ENCODE data around the gene SLC39A7.
A peak's percentile ranks its signal among the peaks of the same experiment; 100 is the strongest.

Gene SLC39A7

GRCh38 chr6:33209856-33210255 is 9.2 kb downstream of the SLC39A7 start:
- H4K20me1 ChIP-seq (ENCODE audit: insufficient read depth, low read length, poor library complexity, severe bottlenecking) = no peaks in the 10 kb centered on the region
- H3K9me3 ChIP-seq (ENCODE audit: insufficient read depth, low read depth, low read length) = no peaks in the 10 kb centered on the region
- no peaks in the 10 kb centered on the region for H3K27me3 ChIP-seq (ENCODE audit: insufficient read depth, low read length, poor library complexity, severe bottlenecking)
- H3K4me2 ChIP-seq (ENCODE audit: low read depth, low read length, poor library complexity, severe bottlenecking) = no peak overlapping the region
- H3K9me2 ChIP-seq (replicated peaks; ENCODE audit: low read depth, low read length) = no peaks in the 10 kb centered on the region
- H2AFZ ChIP-seq (ENCODE audit: low read length) = no peak overlapping the region
- H3K79me2 ChIP-seq (ENCODE audit: insufficient read depth, low read length) = peaks cover 13% of the 10 kb centered on the region; the same call in 1 of the 2 replicates
- no peak for TF ChIP-seq CTCF (conservative IDR thresholded peaks at IDR 0.05; ENCODE audit: low read length)
- H3K9ac ChIP-seq (ENCODE audit: low read depth, low read length, poor library complexity, severe bottlenecking) = no peak overlapping the region
- H3K4me3 ChIP-seq (ENCODE audit: low read length, poor library complexity, severe bottlenecking) = no peak overlapping the region
- H3K4me1 ChIP-seq (ENCODE audit: insufficient read depth, low read length, poor library complexity, severe bottlenecking) = peaks cover 21% of the 10 kb centered on the region
- no peaks in the 10 kb centered on the region for H3F3A ChIP-seq (ENCODE audit: low read depth)
- H3K36me3 ChIP-seq (ENCODE audit: insufficient read depth, low read length) = no peaks in the 10 kb centered on the region

- no peaks in the 10 kb centered on the region for H3K36me3 ChIP-seq (ENCODE audit: insufficient read depth, low read length)
- H3F3A ChIP-seq (ENCODE audit: low read depth) = no peaks in the 10 kb centered on the region
- H3K9me2 ChIP-seq (replicated peaks; ENCODE audit: low read depth, low read length) = no peaks in the 10 kb centered on the region
- peaks cover 12% of the 10 kb centered on the region; the same call in 1 of the 2 replicates for H3K79me2 ChIP-seq (ENCODE audit: insufficient read depth, low read length)
- no peak overlapping the region for H3K4me3 ChIP-seq (ENCODE audit: low read length, poor library complexity, severe bottlenecking)
- H3K27me3 ChIP-seq (ENCODE audit: insufficient read depth, low read length, poor library complexity, severe bottlenecking) = no peaks in the 10 kb centered on the region
- H2AFZ ChIP-seq (ENCODE audit: low read length) = no peak overlapping the region
- H3K4me1 ChIP-seq (ENCODE audit: insufficient read depth, low read length, poor library complexity, severe bottlenecking) = peaks cover 13% of the 10 kb centered on the region
- no peak overlapping the region for H3K9ac ChIP-seq (ENCODE audit: low read depth, low read length, poor library complexity, severe bottlenecking)
- H4K20me1 ChIP-seq (ENCODE audit: insufficient read depth, low read length, poor library complexity, severe bottlenecking) = no peaks in the 10 kb centered on the region
- TF ChIP-seq EZH2phosphoT487 (IDR thresholded peaks at IDR 0.05; ENCODE audit: borderline replicate concordance) = no peak
- TF ChIP-seq CTCF (conservative IDR thresholded peaks at IDR 0.05; ENCODE audit: low read length) = no peak
- H3K9me3 ChIP-seq (ENCODE audit: insufficient read depth, low read depth, low read length) = no peaks in the 10 kb centered on the region
- no peak overlapping the region for H3K4me2 ChIP-seq (ENCODE audit: low read depth, low read length, poor library complexity, severe bottlenecking)
Observed at GRCh38 chr6:33211136-33211535, 10.5 kb downstream of the SLC39A7 start.

DNA sequence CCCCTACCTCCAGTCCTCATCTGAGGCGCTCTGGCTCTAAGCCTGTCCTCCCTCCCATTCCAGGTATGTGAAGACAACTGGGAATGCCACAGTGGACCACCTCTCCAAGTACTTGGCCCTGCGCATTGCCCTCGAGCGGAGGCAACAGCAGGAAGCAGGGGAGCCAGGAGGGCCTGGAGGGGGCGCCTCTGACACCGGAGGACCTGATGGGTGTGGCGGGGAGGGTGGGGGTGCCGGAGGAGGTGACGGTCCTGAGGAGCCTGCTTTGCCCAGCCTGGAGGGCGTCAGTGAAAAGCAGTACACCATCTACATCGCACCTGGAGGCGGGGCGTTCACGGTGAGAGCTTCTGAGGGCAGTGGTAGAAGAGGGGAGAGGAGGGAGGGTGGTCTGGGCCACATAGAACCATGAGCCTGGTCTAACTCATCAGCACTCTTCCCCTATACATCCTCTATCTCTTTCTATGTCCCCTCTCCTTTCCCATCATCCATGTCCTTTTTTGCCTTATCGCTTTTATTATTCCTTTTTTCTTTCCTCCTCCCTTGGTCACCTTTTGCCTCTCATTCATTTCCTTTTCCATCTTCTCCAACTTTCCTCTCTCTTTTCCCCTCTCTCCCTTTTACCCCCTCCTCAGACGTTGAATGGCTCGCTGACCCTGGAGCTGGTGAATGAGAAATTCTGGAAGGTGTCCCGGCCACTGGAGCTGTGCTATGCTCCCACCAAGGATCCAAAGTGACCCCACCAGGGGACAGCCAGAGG is 11.2 kb downstream of the SLC39A7 start:
- Histone ChIP-seq H3F3A (ENCODE audit: low read depth) (no peaks in the 10 kb centered on the region), H3K9me2 (replicated peaks; ENCODE audit: low read depth, low read length) (no peaks in the 10 kb centered on the region), H2AFZ (ENCODE audit: low read length) (no peak overlapping the region), H3K36me3 (ENCODE audit: insufficient read depth, low read length) (no peaks in the 10 kb centered on the region), H3K4me3 (ENCODE audit: low read length, poor library complexity, severe bottlenecking) (no peak overlapping the region), H4K20me1 (ENCODE audit: insufficient read depth, low read length, poor library complexity, severe bottlenecking) (no peaks in the 10 kb centered on the region), H3K9me3 (ENCODE audit: insufficient read depth, low read depth, low read length) (no peaks in the 10 kb centered on the region), H3K9ac (ENCODE audit: low read depth, low read length, poor library complexity, severe bottlenecking) (no peak overlapping the region), H3K27me3 (ENCODE audit: insufficient read depth, low read length, poor library complexity, severe bottlenecking) (no peaks in the 10 kb centered on the region), H3K4me2 (ENCODE audit: low read depth, low read length, poor library complexity, severe bottlenecking) (no peak overlapping the region), H3K4me1 (ENCODE audit: insufficient read depth, low read length, poor library complexity, severe bottlenecking) (peaks cover 13% of the 10 kb centered on the region), H3K79me2 (ENCODE audit: insufficient read depth, low read length) (peaks cover 12% of the 10 kb centered on the region; the same call in 1 of the 2 replicates)
- 0 out of 2 replicates have a peak, but pooled peaks have one; percentile 15 for TF ChIP-seq CTCF (conservative IDR thresholded peaks at IDR 0.05; ENCODE audit: low read length)
- no peak for TF ChIP-seq EZH2phosphoT487 (IDR thresholded peaks at IDR 0.05; ENCODE audit: borderline replicate concordance)

All from Loucy (cell line).